ENCODE results near the gene NIPSNAP3A.
A peak's percentile ranks its signal among the peaks of the same experiment; 100 is the strongest.
"Not testable (repeated sequence)": the region's sequence is repeated elsewhere in the genome, so short reads cannot be mapped to it uniquely, and the experiment has no call there.

NIPSNAP3A gene

GRCh38 chr9:104746798-104747197 is 685 bp upstream of the NIPSNAP3A start:
- H3K9ac ChIP-seq (ENCODE audit: low read length in 5 of 5), result peak overlapping the region in 4 of 5 donors; percentile 51 to 97 (median 92)
- H3K27me3 ChIP-seq (ENCODE audit: control insufficient read depth in 5 of 5, insufficient read depth in 4 of 5, low read length in 5 of 5), result no peaks in the 10 kb centered on the region
- H3K4me3 ChIP-seq (ENCODE audit: low read depth in 1 of 5, low read length in 5 of 5), result peak overlapping the region; percentile 80 to 97 (median 91)
- peaks cover 5 to 28% (median 20%) of the 10 kb centered on the region in 5 donors for H3K4me1 ChIP-seq (ENCODE audit: control insufficient read depth in 5 of 5, insufficient read depth in 5 of 5, low read length in 5 of 5)
- peak overlapping the region; percentile 85 for H3K27ac ChIP-seq (ENCODE audit: low read depth, low read length)
- peaks cover 3 to 9% (median 6%) of the 10 kb centered on the region in 5 donors for H3K36me3 ChIP-seq (ENCODE audit: control insufficient read depth in 5 of 5, insufficient read depth in 5 of 5, low read length in 5 of 5)
- no peaks in the 10 kb centered on the region for H3K9me3 ChIP-seq (ENCODE audit: control insufficient read depth in 5 of 5, low read length in 5 of 5)

- Histone ChIP-seq H3K9me3 (ENCODE audit: control insufficient read depth in 5 of 5, low read length in 5 of 5) (no peaks in the 10 kb centered on the region), H3K4me1 (ENCODE audit: control insufficient read depth in 5 of 5, insufficient read depth in 5 of 5, low read length in 5 of 5) (peaks cover 5 to 28% (median 20%) of the 10 kb centered on the region in 5 donors), H3K27me3 (ENCODE audit: control insufficient read depth in 5 of 5, insufficient read depth in 4 of 5, low read length in 5 of 5) (no peaks in the 10 kb centered on the region), H3K36me3 (ENCODE audit: control insufficient read depth in 5 of 5, insufficient read depth in 5 of 5, low read length in 5 of 5) (peaks cover 7 to 13% (median 9%) of the 10 kb centered on the region in 5 donors), H3K4me3 (ENCODE audit: low read depth in 1 of 5, low read length in 5 of 5) (peak overlapping the region; percentile 80 to 97 (median 91)), H3K9ac (ENCODE audit: low read length in 5 of 5) (peak overlapping the region; percentile 81 to 97 (median 92)), H3K27ac (ENCODE audit: low read depth, low read length) (peak overlapping the region; percentile 85)
Measured at GRCh38 chr9:104747245-104747564, 278 bp upstream of the NIPSNAP3A start.

- peaks cover 5 to 28% (median 20%) of the 10 kb centered on the region in 5 donors for H3K4me1 ChIP-seq (ENCODE audit: control insufficient read depth in 5 of 5, insufficient read depth in 5 of 5, low read length in 5 of 5)
- peak overlapping the region; percentile 85 for H3K27ac ChIP-seq (ENCODE audit: low read depth, low read length)
- H3K9ac ChIP-seq (ENCODE audit: low read length in 5 of 5), result peak overlapping the region; percentile 89 to 97 (median 92)
- no peaks in the 10 kb centered on the region for H3K9me3 ChIP-seq (ENCODE audit: control insufficient read depth in 5 of 5, low read length in 5 of 5)
- peak overlapping the region; percentile 80 to 97 (median 91) for H3K4me3 ChIP-seq (ENCODE audit: low read depth in 1 of 5, low read length in 5 of 5)
- H3K36me3 ChIP-seq (ENCODE audit: control insufficient read depth in 5 of 5, insufficient read depth in 5 of 5, low read length in 5 of 5), result peaks cover 15 to 24% (median 22%) of the 10 kb centered on the region in 5 donors
- H3K27me3 ChIP-seq (ENCODE audit: control insufficient read depth in 5 of 5, insufficient read depth in 4 of 5, low read length in 5 of 5), result no peaks in the 10 kb centered on the region
Measured at GRCh38 chr9:104748359-104749031, 1.0 kb downstream of the NIPSNAP3A start.

- Histone ChIP-seq H3K36me3 (ENCODE audit: control insufficient read depth in 5 of 5, insufficient read depth in 5 of 5, low read length in 5 of 5) (peaks cover 23 to 37% (median 32%) of the 10 kb centered on the region in 5 donors), H3K27me3 (ENCODE audit: control insufficient read depth in 5 of 5, insufficient read depth in 4 of 5, low read length in 5 of 5) (no peaks in the 10 kb centered on the region)
Measured at GRCh38 chr9:104750185-104750767, 2.8 kb downstream of the NIPSNAP3A start.

GRCh38 chr9:104758974-104759373 is 11.5 kb downstream of the NIPSNAP3A start:
- peaks cover 0 to 6% (median 3%) of the 10 kb centered on the region in 5 donors for H3K4me1 ChIP-seq (ENCODE audit: control insufficient read depth in 5 of 5, insufficient read depth in 5 of 5, low read length in 5 of 5)
- peaks cover 5 to 17% (median 12%) of the 10 kb centered on the region in 5 donors for H3K36me3 ChIP-seq (ENCODE audit: control insufficient read depth in 5 of 5, insufficient read depth in 5 of 5, low read length in 5 of 5)
- no peaks in the 10 kb centered on the region for H3K9me3 ChIP-seq (ENCODE audit: control insufficient read depth in 5 of 5, low read length in 5 of 5)
- H3K4me3 ChIP-seq (ENCODE audit: low read depth in 1 of 5, low read length in 5 of 5), result no peak overlapping the region
- H3K9ac ChIP-seq (ENCODE audit: low read length in 5 of 5), result no peak overlapping the region
- no peak overlapping the region for H3K27ac ChIP-seq (ENCODE audit: low read depth, low read length)
- no peaks in the 10 kb centered on the region for H3K27me3 ChIP-seq (ENCODE audit: control insufficient read depth in 5 of 5, insufficient read depth in 4 of 5, low read length in 5 of 5)

More at GRCh38 chr9:104750185-104750767, 2.8 kb downstream of the NIPSNAP3A start:
- Histone ChIP-seq H3K9ac (ENCODE audit: low read length in 5 of 5) (no peak overlapping the region), H3K4me1 (ENCODE audit: control insufficient read depth in 5 of 5, insufficient read depth in 5 of 5, low read length in 5 of 5) (peaks cover 5 to 28% (median 20%) of the 10 kb centered on the region in 5 donors), H3K4me3 (ENCODE audit: low read depth in 1 of 5, low read length in 5 of 5) (no peak overlapping the region), H3K27ac (ENCODE audit: low read depth, low read length) (no peak overlapping the region), H3K9me3 (ENCODE audit: control insufficient read depth in 5 of 5, low read length in 5 of 5) (no peaks in the 10 kb centered on the region)

GRCh38 chr9:104765138-104765537 is 17.7 kb downstream of the NIPSNAP3A start:
- peak overlapping the region; percentile 79 for H3K27ac ChIP-seq (ENCODE audit: low read depth, low read length)
- no peaks in the 10 kb centered on the region for H3K9me3 ChIP-seq (ENCODE audit: control insufficient read depth in 5 of 5, low read length in 5 of 5)
- no peaks in the 10 kb centered on the region for H3K27me3 ChIP-seq (ENCODE audit: control insufficient read depth in 5 of 5, insufficient read depth in 4 of 5, low read length in 5 of 5)
- peak overlapping the region in 2 of 5 donors; percentile 62 to 83 for H3K9ac ChIP-seq (ENCODE audit: low read length in 5 of 5)
- H3K36me3 ChIP-seq (ENCODE audit: control insufficient read depth in 5 of 5, insufficient read depth in 5 of 5, low read length in 5 of 5), result peaks cover 0 to 10% (median 0%) of the 10 kb centered on the region in 5 donors
- peaks cover 2 to 27% (median 14%) of the 10 kb centered on the region in 5 donors for H3K4me1 ChIP-seq (ENCODE audit: control insufficient read depth in 5 of 5, insufficient read depth in 5 of 5, low read length in 5 of 5)
- H3K4me3 ChIP-seq (ENCODE audit: low read depth in 1 of 5, low read length in 5 of 5), result peak overlapping the region in 4 of 5 donors; percentile 62 to 96 (median 86)

- H3K27me3 ChIP-seq (ENCODE audit: control insufficient read depth in 5 of 5, insufficient read depth in 4 of 5, low read length in 5 of 5), result no peaks in the 10 kb centered on the region
- H3K36me3 ChIP-seq (ENCODE audit: control insufficient read depth in 5 of 5, insufficient read depth in 5 of 5, low read length in 5 of 5), result peaks cover 0 to 8% (median 0%) of the 10 kb centered on the region in 5 donors
- H3K9me3 ChIP-seq (ENCODE audit: control insufficient read depth in 5 of 5, low read length in 5 of 5), result no peaks in the 10 kb centered on the region
- H3K4me3 ChIP-seq (ENCODE audit: low read depth in 1 of 5, low read length in 5 of 5), result peak overlapping the region in 2 of 5 donors; percentile 96
- H3K27ac ChIP-seq (ENCODE audit: low read depth, low read length), result peak overlapping the region; percentile 79
- H3K4me1 ChIP-seq (ENCODE audit: control insufficient read depth in 5 of 5, insufficient read depth in 5 of 5, low read length in 5 of 5), result peaks cover 2 to 27% (median 14%) of the 10 kb centered on the region in 5 donors
- peak overlapping the region in 1 of 5 donors; percentile 62 for H3K9ac ChIP-seq (ENCODE audit: low read length in 5 of 5)
Measured at GRCh38 chr9:104766025-104766424, 18.5 kb downstream of the NIPSNAP3A start.

- no peak overlapping the region for H3K9ac ChIP-seq (ENCODE audit: low read length in 5 of 5)
- peaks cover 2 to 27% (median 17%) of the 10 kb centered on the region in 5 donors for H3K4me1 ChIP-seq (ENCODE audit: control insufficient read depth in 5 of 5, insufficient read depth in 5 of 5, low read length in 5 of 5)
- H3K27ac ChIP-seq (ENCODE audit: low read depth, low read length), result peak overlapping the region; percentile 24
- no peak overlapping the region for H3K4me3 ChIP-seq (ENCODE audit: low read depth in 1 of 5, low read length in 5 of 5)
- peaks cover 0 to 13% (median 3%) of the 10 kb centered on the region in 5 donors for H3K36me3 ChIP-seq (ENCODE audit: control insufficient read depth in 5 of 5, insufficient read depth in 5 of 5, low read length in 5 of 5)
- no peaks in the 10 kb centered on the region for H3K9me3 ChIP-seq (ENCODE audit: control insufficient read depth in 5 of 5, low read length in 5 of 5)
- H3K27me3 ChIP-seq (ENCODE audit: control insufficient read depth in 5 of 5, insufficient read depth in 4 of 5, low read length in 5 of 5), result no peaks in the 10 kb centered on the region
Measured at GRCh38 chr9:104767507-104767906, 20.0 kb downstream of the NIPSNAP3A start.

- not testable (repeated sequence) for H3K27me3 ChIP-seq (ENCODE audit: control insufficient read depth in 5 of 5, insufficient read depth in 4 of 5, low read length in 5 of 5); H3K9ac ChIP-seq (ENCODE audit: low read length in 5 of 5); H3K27ac ChIP-seq (ENCODE audit: low read depth, low read length); H3K9me3 ChIP-seq (ENCODE audit: control insufficient read depth in 5 of 5, low read length in 5 of 5); H3K4me3 ChIP-seq (ENCODE audit: low read depth in 1 of 5, low read length in 5 of 5)
- Histone ChIP-seq H3K36me3 (ENCODE audit: control insufficient read depth in 5 of 5, insufficient read depth in 5 of 5, low read length in 5 of 5) (peaks cover 0 to 13% (median 3%) of the 10 kb centered on the region in 5 donors), H3K4me1 (ENCODE audit: control insufficient read depth in 5 of 5, insufficient read depth in 5 of 5, low read length in 5 of 5) (peaks cover 4 to 29% (median 21%) of the 10 kb centered on the region in 5 donors)
Measured at GRCh38 chr9:104769029-104769428, 21.5 kb downstream of the NIPSNAP3A start.

GRCh38 chr9:104769655-104770054 is 22.2 kb downstream of the NIPSNAP3A start:
- H3K4me3 ChIP-seq (ENCODE audit: low read depth in 1 of 5, low read length in 5 of 5), result no peak overlapping the region

More at GRCh38 chr9:104769655-104770054, 22.2 kb downstream of the NIPSNAP3A start:
- no peaks in the 10 kb centered on the region for H3K9me3 ChIP-seq (ENCODE audit: control insufficient read depth in 5 of 5, low read length in 5 of 5)
- H3K27ac ChIP-seq (ENCODE audit: low read depth, low read length), result peak overlapping the region; percentile 78
- H3K4me1 ChIP-seq (ENCODE audit: control insufficient read depth in 5 of 5, insufficient read depth in 5 of 5, low read length in 5 of 5), result peaks cover 4 to 29% (median 23%) of the 10 kb centered on the region in 5 donors
- no peak overlapping the region for H3K9ac ChIP-seq (ENCODE audit: low read length in 5 of 5)
- H3K27me3 ChIP-seq (ENCODE audit: control insufficient read depth in 5 of 5, insufficient read depth in 4 of 5, low read length in 5 of 5), result no peaks in the 10 kb centered on the region
- H3K36me3 ChIP-seq (ENCODE audit: control insufficient read depth in 5 of 5, insufficient read depth in 5 of 5, low read length in 5 of 5), result peaks cover 0 to 13% (median 3%) of the 10 kb centered on the region in 5 donors

Data from subcutaneous abdominal adipose tissue (tissue), 5 donors.